GM19099 (cell line): ENCODE data around the gene SLC24A4.

ENCODE experiments used
- POLR2A ChIP-seq: IDR thresholded peaks from 3 replicates; pipeline ENCODE4 v1.6.1; 2011; ENCODE audit warnings: low read depth; ENCODE audit not compliant: insufficient read length; ENCODE audit errors: extremely low read depth

Gene SLC24A4

GRCh38 chr14:92308716-92309115 is 14.2 kb upstream of the SLC24A4 start:
- no peak for TF ChIP-seq POLR2A

DNA sequence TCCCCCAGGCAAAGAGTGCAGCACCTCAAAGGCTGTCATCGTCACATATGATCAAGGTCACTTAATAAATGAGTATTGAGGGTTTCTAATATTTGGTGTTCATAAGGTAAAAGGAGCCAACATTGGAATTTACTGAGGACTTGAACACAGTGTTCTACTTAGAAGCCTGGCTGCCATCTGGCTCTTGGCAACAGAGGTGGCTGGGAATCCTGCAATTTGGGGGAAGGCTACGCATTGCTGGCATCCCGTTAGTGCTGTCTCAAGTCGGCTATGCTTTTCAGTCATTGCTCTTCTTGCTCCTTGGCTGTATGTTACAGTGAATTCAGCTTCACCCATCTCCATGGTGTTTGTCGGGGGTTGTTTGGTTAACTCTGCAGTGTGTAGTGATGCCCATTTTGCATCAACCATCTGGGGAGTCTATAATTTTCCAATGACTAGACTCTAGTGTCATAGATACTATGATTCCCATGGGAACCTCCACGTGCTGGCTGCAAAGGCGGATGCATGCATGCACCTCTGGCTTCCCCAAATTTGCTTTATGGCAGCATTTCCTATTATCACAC is 12.9 kb upstream of the SLC24A4 start:
- TF ChIP-seq POLR2A: no peak

GRCh38 chr14:92310776-92311375 is 12.1 kb upstream of the SLC24A4 start:
- TF ChIP-seq POLR2A: no peak

- TF ChIP-seq POLR2A: no peak
Measured at GRCh38 chr14:92314182-92314581, 8.8 kb upstream of the SLC24A4 start.

DNA sequence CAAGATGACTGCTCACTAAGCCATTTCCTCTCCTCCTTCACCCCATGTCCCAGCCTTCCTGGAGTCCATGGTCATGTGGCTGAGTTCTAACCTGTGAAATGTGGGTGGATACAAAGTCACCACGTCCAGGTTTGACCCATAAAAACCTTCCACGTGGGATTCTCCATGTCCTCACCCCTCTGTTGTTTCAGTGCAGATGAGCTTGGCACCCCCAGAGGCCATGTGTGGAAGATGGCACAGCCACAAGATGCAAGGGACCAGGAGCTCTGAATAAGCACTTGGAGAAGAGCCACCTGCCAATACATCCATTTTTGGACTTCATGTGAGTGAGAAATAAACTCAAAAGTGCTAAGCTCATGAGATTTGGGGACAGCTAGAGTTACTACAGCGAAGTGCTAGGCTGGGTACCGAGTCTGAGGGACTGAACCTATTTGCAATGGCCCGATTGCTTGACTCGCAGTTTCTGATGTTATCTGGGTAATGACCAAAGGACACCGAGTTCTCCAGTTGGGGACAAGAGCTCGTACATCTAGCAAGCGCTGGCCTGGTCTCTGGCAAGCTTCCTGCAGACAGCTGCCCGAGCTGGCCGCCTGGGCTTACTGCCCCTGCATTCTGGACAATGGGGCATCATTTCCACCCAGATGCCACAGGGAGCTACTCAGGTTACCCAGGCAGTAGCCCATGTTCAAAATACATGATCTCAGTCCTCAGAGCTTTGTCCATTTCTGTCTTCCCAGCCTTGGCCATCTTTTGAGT is 7.7 kb upstream of the SLC24A4 start:
- TF ChIP-seq POLR2A: no peak

DNA sequence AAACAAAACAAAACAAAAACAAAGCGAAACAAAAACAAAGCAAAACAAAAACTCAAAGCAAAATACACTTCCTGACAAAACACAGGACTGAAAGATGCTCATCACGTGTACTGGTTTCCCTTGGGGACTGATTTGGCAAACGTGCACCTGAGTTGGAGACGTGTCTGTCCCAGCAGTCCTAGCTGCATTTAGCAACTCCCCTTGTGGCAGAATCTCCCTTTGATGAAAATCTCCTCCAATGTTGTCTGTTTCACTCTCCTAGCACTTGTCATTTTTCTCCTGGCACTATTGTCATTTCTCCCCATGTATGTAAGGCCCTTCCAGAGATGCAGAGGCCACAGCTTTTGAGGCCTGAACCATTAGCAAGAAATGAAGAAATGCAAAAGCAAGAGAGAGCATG is 6.8 kb upstream of the SLC24A4 start:
- TF ChIP-seq POLR2A: no peak

- TF ChIP-seq POLR2A: no peak
Measured at GRCh38 chr14:92316937-92317336, 6.0 kb upstream of the SLC24A4 start.

DNA sequence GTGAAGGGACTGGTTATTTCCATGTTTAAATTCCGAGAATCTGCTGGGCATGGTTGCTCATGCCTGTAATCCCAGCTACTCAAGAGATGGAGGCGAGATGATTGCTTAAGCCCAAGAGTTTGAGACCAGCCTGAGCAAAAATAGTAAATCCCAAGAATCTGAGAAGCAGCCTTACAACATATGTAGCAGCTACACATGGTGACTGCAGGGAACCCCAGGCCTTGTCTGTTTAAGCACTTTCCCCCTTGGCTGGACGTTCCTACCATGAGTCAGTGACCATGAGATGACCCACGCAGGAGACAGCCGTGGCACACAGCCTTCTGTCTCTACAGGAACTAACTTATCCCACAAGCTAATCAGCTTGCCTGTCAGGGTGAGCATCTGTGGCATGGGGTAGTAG is 5.5 kb upstream of the SLC24A4 start:
- TF ChIP-seq POLR2A: no peak

GRCh38 chr14:92321701-92322100 is 1.3 kb upstream of the SLC24A4 start:
- no peak for TF ChIP-seq POLR2A

GRCh38 chr14:92322516-92322915 is 449 bp upstream of the SLC24A4 start:
- no peak for TF ChIP-seq POLR2A

- TF ChIP-seq POLR2A: no peak
Measured at GRCh38 chr14:92323916-92324818, 1.2 kb downstream of the SLC24A4 start.

GRCh38 chr14:92325835-92326234 is 2.9 kb downstream of the SLC24A4 start:
- no peak for TF ChIP-seq POLR2A

- no peak for TF ChIP-seq POLR2A
Measured at GRCh38 chr14:92328664-92329255, 5.8 kb downstream of the SLC24A4 start.

DNA sequence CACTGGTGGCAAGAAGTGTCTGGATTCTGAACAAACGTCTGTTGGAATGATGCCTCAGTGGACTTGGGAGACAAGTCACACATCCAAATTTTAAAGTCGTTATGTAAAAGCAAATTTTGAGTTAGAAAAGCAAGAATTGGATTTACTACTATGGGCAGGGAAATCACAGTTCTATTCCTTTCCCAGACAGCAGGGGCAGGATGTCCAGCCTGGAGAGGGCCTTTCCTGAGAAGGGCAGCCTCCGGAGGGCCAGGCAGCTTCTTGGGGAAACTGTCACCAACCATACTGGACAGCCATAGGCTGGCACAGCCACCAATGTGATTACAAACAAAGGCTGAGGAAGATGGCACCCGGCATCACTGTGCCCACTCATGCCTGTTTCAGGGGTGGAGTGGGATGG is 11.1 kb downstream of the SLC24A4 start:
- TF ChIP-seq POLR2A: no peak

DNA sequence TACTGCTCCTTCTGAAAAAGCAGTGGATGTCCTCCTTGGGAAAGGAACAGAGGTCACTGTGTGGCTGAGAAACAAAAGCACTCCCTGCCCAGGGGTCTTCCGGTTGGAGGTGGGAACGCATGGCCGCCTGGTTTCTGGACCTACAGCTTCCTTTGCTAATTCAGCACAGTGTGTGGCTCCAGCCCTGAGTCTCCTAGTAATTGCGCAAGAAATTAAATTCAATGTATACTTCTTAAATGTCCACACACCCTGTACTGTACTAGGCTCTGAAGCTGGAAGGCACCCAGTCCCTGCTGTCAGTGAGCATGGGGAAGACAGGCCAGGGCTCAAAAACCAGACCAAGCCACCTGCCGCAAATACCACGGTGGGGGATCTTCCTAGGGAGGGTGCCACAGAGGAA is 13.4 kb downstream of the SLC24A4 start:
- no peak for TF ChIP-seq POLR2A
